ENCODE measurements around the gene HELZ. TPM values are rescaled to one million over a fixed set of nuclear protein-coding genes. Genes with fewer than 3 reads are reported as not detected.

Gene HELZ
- total RNA-seq, 1 experiment from 2014 or later: 31.3 TPM

DNA sequence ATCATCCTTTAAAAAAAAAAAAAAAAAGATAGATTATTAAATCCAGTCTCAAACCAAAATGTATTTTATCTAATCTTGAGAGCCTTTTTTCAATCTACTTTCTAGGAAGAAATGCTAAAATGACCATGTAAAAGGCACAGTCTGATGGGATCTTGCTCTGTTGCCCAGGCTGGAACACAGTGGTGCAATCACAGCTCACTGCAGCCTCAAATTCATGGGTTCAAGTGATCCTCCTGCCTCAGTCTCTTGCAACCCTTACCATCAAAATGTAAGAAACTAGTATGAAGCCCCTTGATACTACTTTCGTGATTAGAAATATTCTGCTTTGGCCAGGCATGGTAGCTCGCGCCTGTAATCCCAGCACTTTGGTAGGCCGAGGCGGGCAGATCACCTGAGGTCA, 70.8 kb downstream of the HELZ start:
- no peak for ATAC-seq
- CTCF ChIA-PET: no interaction called here
- Histone ChIP-seq H3K9ac (ENCODE audit: low read length) (no peak overlapping the region), H3K4me2 (ENCODE audit: low read length) (no peak overlapping the region), H3K9me3 (ENCODE audit: low read length) (no peaks in the 10 kb centered on the region), H2AFZ (ENCODE audit: low read length) (no peak overlapping the region), H3K9me2 (replicated peaks; ENCODE audit: low read length) (no peaks in the 10 kb centered on the region), H3K36me3 (ENCODE audit: low read depth, low read length) (peaks cover 5% of the 10 kb centered on the region; the same call in 1 of the 2 replicates), H3K79me2 (ENCODE audit: low read length) (no peaks in the 10 kb centered on the region), H3K4me3 (ENCODE audit: low read length) (no peak overlapping the region), H3K27ac (ENCODE audit: low read length) (no peak overlapping the region), H4K20me1 (ENCODE audit: low read length) (no peaks in the 10 kb centered on the region), H3K27me3 (ENCODE audit: low read length) (no peaks in the 10 kb centered on the region), H3K4me1 (ENCODE audit: insufficient read depth, low read length) (no peaks in the 10 kb centered on the region), H3F3A (ENCODE audit: low read length, unreplicated experiment) (no peaks in the 10 kb centered on the region)
- no peak for DNase-seq
- BruUV-seq (replicated peaks): no TSS peak
- TF ChIP-seq EZH2phosphoT487 (IDR thresholded peaks at IDR 0.05; ENCODE audit: borderline replicate concordance, low read length): no peak
- TF ChIP-seq EZH2 (IDR thresholded peaks at IDR 0.05; ENCODE audit: low read length, unreplicated experiment): no peak
- TF ChIP-seq, protein P1, sequence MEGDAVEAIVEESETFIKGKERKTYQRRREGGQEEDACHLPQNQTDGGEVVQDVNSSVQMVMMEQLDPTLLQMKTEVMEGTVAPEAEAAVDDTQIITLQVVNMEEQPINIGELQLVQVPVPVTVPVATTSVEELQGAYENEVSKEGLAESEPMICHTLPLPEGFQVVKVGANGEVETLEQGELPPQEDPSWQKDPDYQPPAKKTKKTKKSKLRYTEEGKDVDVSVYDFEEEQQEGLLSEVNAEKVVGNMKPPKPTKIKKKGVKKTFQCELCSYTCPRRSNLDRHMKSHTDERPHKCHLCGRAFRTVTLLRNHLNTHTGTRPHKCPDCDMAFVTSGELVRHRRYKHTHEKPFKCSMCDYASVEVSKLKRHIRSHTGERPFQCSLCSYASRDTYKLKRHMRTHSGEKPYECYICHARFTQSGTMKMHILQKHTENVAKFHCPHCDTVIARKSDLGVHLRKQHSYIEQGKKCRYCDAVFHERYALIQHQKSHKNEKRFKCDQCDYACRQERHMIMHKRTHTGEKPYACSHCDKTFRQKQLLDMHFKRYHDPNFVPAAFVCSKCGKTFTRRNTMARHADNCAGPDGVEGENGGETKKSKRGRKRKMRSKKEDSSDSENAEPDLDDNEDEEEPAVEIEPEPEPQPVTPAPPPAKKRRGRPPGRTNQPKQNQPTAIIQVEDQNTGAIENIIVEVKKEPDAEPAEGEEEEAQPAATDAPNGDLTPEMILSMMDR (conservative IDR thresholded peaks at IDR 0.05; ENCODE audit: low read depth, low read length): no peak
- POLR2A ChIA-PET (ENCODE audit: unreplicated experiment): no interaction called here
- intact Hi-C loops (cut with micrococcal nuclease): no loop called here

DNA sequence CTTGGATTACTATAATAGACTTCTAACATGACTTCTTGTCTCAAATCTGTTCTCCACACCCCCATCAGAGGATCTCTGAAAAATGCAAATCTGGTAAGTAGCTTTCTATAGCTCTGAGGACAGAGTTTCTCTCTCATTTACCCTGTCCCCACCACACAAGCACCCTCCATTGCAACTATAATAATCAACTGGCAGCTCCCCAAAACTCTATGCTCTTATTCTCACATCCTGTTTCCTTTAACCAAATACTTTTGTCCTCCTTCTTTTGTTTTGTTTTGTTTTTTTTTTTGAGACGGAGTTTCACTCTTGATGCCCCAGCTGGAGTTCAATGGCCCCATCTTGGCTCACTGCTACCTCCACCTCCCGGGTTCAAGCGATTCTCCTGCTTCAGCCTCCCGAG, 73.4 kb downstream of the HELZ start:
- no peaks in the 10 kb centered on the region for H3K4me1 ChIP-seq (ENCODE audit: insufficient read depth, low read length)
- TF ChIP-seq, protein P1 (conservative IDR thresholded peaks at IDR 0.05; ENCODE audit: low read depth, low read length): no peak
- no peak for TF ChIP-seq EZH2phosphoT487 (IDR thresholded peaks at IDR 0.05; ENCODE audit: borderline replicate concordance, low read length)
- TF ChIP-seq EZH2 (IDR thresholded peaks at IDR 0.05; ENCODE audit: low read length, unreplicated experiment): no peak
- no peak overlapping the region for H2AFZ ChIP-seq (ENCODE audit: low read length)
- no peaks in the 10 kb centered on the region for H4K20me1 ChIP-seq (ENCODE audit: low read length)
- H3K4me2 ChIP-seq (ENCODE audit: low read length): no peak overlapping the region
- peaks cover 2% of the 10 kb centered on the region; the same call in 1 of the 2 replicates for H3K36me3 ChIP-seq (ENCODE audit: low read depth, low read length)
- H3K79me2 ChIP-seq (ENCODE audit: low read length): no peaks in the 10 kb centered on the region
- H3F3A ChIP-seq (ENCODE audit: low read length, unreplicated experiment): no peaks in the 10 kb centered on the region
- ChIA-PET CTCF (no interaction called here), POLR2A (ENCODE audit: unreplicated experiment) (no interaction called here)
- no peaks in the 10 kb centered on the region for H3K9me3 ChIP-seq (ENCODE audit: low read length)
- intact Hi-C loops (cut with micrococcal nuclease): no loop called here
- H3K9me2 ChIP-seq (replicated peaks; ENCODE audit: low read length): no peaks in the 10 kb centered on the region
- H3K4me3 ChIP-seq (ENCODE audit: low read length): no peak overlapping the region
- ATAC-seq: no peak
- no peak overlapping the region for H3K27ac ChIP-seq (ENCODE audit: low read length)
- no peak for DNase-seq
- H3K27me3 ChIP-seq (ENCODE audit: low read length): no peaks in the 10 kb centered on the region
- H3K9ac ChIP-seq (ENCODE audit: low read length): no peak overlapping the region
- no TSS peak for BruUV-seq (replicated peaks)

DNA sequence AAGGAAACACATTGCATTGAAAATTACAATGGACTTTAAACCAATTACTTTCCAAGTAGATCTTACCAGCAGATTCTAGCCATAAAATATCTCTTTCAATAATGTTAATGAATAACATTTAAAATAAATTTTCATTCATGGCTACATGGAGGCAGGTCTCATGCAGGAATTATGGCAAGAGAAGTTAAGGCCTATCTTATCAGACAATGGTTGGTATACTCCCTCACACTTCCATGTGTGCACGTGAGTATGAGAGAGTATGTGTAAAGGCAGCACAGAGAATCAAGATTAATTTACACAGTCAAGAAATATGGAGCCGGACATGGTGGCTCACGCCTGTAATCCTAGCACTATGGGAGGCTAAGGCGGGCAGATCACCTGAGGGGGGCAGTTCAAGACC, 76.5 kb downstream of the HELZ start:
- Histone ChIP-seq H3K9ac (ENCODE audit: low read length) (no peak overlapping the region), H4K20me1 (ENCODE audit: low read length) (no peaks in the 10 kb centered on the region), H3K9me2 (replicated peaks; ENCODE audit: low read length) (no peaks in the 10 kb centered on the region), H3K79me2 (ENCODE audit: low read length) (no peaks in the 10 kb centered on the region), H3K27ac (ENCODE audit: low read length) (no peak overlapping the region), H3K36me3 (ENCODE audit: low read depth, low read length) (peaks cover 19% of the 10 kb centered on the region; the same call in 1 of the 2 replicates), H3K4me3 (ENCODE audit: low read length) (no peak overlapping the region), H3K27me3 (ENCODE audit: low read length) (no peaks in the 10 kb centered on the region), H3K4me2 (ENCODE audit: low read length) (no peak overlapping the region), H2AFZ (ENCODE audit: low read length) (no peak overlapping the region), H3K4me1 (ENCODE audit: insufficient read depth, low read length) (no peaks in the 10 kb centered on the region), H3F3A (ENCODE audit: low read length, unreplicated experiment) (no peaks in the 10 kb centered on the region), H3K9me3 (ENCODE audit: low read length) (no peaks in the 10 kb centered on the region)
- intact Hi-C loops (cut with micrococcal nuclease): no loop called here
- DNase-seq (no peak), ATAC-seq (no peak)
- POLR2A ChIA-PET (ENCODE audit: unreplicated experiment): no interaction called here
- no TSS peak for BruUV-seq (replicated peaks)
- CTCF ChIA-PET: no interaction called here
- TF ChIP-seq, protein P1 (conservative IDR thresholded peaks at IDR 0.05; ENCODE audit: low read depth, low read length): no peak
- TF ChIP-seq EZH2 (IDR thresholded peaks at IDR 0.05; ENCODE audit: low read length, unreplicated experiment): no peak
- TF ChIP-seq EZH2phosphoT487 (IDR thresholded peaks at IDR 0.05; ENCODE audit: borderline replicate concordance, low read length): no peak

Measured in PC-3 (cell line).